Stimulated activated CD8-positive, alpha-beta memory T cell treated with anti-CD3 and anti-CD28 coated beads, Interleukin-15, amount 100 ng/mL, for 24 hours (primary cell): ENCODE measurements around the gene TFAP2D.

Source experiments
- DNase-seq: peaks from one replicate; pipeline ENCODE4 v3.0.0-alpha.2; 2020; ENCODE audit warnings: low read depth

TFAP2D gene

DNA sequence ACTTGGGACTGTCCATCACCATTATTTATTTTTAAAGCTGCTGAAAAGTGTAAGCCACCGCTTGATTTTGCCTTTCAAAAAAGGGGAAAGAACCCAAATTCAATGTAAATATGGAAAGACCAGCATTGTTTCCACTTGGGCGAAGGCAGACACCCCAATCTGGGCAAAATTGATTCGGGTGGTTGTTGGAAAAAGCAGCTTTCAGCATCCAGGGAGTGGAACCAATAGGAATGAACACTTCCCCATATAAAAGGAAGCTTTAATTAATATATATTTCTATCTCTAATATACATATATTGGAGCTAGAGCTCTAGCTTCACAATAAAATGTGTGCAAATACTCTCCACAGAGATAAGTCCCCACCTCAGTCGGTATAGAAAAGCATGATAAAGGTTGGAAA lies at the start of gene TFAP2D:
Gene TFAP2D (plus strand): TSS at position 301 of the 400 bp plus-strand sequence. CDS start 530 bp downstream, outside the sequence.
- no peak for DNase-seq

DNA sequence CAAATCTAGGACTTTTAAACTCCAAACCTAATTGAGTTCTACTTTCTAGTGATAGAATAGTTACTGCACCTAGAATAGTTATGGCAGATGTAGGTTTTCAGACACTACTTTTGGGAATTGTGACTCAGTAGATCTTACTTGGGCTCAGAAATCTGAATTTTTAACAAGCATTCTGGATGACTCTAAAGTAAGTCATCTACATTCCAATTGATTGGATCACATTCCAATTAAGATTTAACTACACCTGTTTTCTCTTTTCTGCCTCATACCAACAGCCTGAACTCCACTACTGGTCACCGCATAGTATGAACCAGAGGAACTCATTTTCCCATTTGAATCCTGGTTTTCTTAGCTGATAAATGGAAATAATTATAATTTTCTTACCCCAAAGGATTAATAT lies 49.5 kb upstream of the TFAP2D start:
- DNase-seq = no peak

DNA sequence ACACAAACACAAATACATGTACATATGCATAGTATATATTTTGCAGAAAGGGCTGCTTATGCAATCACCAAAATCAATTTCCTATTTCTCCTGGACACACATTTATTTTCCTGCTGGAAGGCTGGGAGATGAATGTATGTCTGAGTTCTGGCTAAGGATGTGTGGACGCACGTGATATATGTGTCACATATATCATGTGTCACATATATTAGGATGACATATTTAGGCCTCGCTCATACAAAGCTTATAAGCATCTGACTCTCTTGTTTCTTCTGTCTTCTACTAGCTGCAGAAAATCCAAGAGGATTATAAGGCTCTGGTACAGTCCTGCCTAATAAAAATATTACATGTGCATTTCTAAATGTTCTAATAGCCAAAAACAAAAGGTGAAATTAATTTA lies 47.2 kb upstream of the TFAP2D start:
- no peak for DNase-seq

DNA sequence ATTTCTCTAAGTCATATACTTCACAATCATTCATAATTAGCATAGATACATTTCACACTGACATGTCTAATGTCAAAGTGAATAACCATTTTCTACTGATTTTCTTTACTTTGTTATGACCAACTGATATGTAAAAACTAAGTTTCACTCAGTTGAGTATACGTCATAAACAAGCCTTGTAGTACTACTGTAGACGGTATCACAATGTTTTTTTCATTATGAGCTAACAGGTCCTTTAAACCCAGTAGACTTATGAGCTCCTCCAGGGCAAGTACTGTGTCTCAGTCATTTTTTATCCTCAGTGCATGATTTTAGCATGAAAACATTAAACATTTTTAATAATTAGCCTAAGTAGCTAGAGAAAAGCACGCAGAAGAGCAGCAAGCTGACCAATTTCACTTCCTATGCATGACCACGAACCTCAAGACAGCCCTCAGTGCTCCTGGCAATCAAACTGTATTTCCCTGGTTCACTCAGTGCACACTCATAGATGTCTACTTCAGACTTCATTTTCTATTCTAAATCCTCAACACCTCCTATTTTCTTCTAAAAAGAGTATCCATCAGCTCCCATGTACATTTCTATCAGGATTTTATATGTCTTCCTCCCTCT lies 32.0 kb upstream of the TFAP2D start:
- no peak for DNase-seq

DNA sequence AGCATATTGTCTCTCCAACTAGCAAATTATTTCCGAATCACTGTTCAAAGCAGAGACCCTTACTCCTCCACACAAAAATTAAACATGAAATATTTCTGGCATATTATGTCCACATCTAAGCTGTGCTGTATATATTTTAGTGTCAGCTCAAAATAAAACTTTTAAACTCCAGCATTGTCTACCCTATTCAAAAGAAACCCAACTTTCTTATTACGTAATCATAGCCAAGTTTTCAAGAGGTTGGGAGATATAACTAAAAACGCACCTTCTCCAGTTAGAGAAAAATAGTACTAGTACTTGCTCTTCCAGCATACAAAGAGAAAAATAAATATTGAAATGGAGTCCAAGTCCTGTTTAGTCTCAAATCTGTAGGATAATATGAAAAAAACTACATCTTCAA lies 24.1 kb upstream of the TFAP2D start:
- no peak for DNase-seq

DNA sequence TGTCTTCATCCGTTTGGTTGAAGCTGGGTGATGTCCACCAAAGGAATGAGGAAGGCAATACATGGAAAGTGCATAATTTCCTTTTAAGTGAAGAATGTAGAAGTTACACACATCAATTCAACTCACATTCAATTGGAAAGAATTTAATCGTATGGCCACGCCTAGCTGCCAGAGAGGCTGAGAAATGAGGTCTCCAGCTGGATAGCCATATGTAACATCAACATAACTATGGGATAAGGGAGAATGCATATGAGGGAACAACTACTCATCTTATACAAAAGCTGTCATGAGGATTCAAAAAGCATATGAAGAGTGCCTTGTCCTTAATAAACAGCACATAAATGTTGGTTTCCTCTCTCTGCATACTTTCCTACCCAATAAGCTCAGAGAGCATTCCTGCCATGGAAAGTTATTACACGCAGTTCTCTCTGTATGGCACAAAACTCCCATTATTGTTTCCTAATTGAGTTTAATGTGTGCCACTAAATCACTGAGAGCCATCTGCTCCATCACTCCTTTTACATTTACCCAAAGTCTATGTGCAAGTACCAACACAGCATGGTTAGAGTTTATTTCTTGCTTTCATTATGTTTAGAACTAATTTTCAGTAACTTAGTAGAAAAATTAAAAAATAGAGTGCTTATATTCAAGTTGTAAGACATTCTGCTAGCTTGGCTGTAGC lies 21.4 kb upstream of the TFAP2D start:
- DNase-seq = no peak

DNA sequence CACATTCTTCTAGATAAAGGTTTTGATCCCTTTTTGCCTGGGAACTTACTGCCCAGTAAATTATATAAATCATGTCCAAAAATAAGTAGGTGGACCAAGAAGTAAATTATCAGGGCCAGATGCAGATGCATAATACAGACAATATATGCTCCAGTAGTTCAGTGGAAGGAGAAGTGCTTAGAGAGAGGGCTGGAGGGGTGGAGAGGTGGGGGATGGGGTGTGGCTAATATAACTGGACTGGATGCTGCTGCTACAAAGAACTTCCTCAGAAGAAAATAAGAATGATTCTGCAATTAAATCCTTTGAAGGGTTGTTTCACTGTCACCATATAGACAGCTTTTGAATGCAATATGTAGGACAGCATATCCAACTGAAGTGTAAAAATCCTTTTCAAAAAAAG lies 14.8 kb upstream of the TFAP2D start:
- no peak for DNase-seq

DNA sequence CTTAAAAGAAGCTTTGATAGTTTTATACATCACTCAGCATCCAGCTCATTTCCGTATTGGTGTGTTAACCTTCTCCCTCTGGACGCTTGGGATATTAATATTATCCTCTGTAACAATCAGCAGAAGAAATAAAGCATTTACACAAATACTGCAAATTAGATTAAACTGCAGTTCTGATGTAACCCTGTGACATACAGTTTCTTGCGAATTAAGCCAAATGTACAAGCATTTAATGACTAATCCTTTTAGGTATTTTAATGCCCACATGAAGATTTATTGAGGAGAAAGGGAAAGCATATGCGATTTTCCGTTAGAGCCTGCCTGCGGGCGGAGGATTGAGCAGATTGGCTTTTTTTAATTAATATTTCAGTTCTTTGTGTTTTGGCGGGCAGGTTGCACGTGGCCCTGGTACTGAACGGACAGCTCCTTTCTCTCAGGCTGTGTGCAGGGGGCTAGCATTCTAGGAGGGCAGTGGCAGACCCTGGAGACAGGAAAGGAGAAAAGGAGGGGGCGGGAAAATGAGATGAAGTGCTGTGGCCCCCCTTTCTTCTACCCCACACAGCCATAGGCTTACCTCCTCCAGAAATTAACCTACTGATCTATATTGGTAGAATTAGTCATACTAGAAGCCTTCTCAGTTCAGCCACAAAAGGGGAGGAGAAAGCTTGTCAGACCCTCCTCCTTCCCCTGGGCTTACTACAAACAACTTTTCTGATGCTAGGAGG lies 14.1 kb upstream of the TFAP2D start:
- DNase-seq = no peak

DNA sequence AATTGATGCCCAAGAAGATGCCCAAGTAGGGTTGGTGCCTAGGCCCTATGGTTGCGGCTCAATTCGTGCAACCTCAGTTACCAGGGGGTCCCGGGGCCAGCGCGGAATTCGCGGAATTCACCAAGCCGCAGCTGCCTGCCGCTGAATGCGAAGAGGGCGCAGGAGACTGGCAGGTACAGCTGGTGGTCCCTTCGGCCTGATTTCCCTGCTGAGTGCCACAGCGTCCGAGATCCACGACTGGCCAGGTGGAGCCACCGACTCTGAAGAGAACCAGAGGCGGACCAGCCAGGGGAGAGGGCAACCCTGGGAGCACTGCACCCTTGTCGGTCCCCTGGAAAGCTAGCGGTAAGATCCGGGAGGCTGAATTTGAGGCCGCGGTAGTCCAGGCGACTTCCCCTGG lies 6.8 kb upstream of the TFAP2D start:
- no peak for DNase-seq

DNA sequence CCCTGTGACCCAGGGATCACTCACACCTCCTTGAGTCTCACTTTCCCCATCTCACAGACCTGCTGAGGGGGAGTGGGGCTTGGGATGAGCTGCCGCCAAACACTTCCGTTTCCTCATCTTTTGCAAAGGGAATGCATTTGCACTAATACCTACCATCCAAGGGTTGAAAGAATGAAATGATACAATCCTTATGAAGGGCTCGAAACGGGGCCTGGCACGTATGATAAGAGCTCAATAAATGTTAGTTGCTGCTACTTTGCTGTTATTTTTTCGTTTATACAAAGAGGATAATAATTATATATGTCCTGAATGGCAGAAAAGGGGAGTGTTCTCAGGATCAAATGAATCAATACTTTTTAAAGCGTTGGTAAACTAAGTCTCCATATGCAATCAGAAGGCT lies 6.1 kb upstream of the TFAP2D start:
- no peak for DNase-seq

DNA sequence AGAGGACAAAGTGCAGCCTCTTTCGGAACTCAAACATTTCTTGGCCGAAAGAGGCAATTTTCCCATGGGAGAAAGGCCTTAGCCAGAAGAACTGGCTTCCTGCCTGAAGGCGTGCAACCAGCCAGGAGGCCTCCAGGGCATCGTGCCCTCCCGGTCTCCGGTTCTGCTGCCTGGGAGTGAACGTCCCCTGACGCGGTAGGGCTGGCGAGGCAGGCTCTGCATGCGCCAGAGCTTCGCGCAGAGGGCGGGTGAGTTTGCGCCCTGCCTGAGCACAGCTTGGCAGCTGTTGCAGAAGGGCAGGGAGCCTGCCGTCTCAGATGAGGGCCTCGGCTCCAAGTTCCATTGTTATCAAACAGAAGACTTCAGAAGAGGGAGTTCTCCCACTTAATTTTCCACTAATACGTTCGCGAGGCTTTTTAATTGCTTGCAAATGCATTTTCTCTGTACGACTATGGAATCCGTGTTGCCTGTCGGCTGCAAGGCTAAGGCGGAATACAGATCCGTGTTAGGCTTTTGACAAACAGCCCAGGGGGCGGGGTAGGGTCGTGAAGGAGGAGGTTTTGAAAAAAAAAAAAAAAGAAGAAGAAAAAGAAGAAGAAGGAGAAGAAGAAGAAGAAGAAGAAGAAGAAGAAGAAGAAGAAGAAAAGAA lies 5.5 kb upstream of the TFAP2D start:
- no peak for DNase-seq

DNA sequence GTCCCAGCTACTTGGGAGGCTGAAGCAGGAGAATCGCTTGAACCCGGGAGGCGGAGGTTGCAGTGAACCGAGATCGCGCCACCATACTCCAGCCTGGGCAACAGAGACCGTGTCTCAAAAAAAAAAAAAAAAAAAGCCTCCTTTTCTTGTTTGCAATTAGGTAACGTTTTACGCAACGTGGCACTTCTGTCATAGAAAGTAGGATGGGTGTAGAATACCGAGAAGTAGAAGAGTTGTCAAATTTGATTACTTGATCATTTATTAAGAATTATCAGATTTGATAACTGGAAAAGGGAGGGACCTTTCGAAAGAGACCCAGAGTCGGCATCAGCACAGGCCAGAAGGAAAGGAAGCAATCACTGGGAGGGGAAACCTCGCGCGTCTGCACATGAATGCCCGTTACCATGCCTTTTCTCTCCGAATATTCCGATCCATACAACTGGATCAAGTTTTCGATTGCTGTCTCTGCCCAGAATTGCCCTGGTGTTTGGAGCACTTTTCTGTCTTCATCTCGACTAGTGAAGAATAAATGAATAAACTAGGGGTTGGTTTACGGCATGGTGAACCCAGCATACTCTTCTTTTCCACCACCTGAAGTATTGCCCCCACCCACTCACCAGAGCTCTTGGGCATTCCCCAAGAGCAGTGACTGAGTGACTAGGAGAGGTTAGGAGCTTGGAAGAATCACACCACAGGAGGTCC lies 4.5 kb upstream of the TFAP2D start:
- no peak for DNase-seq

DNA sequence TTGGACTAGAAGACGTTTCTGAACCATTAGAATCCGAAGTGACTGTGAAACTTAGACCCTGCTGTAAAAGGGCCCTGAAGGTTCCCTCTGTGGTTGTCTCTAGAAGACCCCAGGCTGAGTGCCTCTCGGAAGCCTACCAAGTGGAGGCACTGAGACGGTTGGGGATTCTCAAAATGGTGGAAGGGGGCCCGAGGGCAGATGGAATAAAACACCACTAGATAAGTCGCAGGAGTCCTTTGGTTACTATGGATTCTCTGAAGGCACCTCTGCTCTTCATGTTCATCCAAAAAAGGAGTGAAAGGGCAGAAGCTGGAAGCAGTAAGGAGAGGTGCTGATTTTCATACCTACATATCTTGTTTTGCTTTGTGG lies 4.0 kb upstream of the TFAP2D start:
- DNase-seq = no peak

DNA sequence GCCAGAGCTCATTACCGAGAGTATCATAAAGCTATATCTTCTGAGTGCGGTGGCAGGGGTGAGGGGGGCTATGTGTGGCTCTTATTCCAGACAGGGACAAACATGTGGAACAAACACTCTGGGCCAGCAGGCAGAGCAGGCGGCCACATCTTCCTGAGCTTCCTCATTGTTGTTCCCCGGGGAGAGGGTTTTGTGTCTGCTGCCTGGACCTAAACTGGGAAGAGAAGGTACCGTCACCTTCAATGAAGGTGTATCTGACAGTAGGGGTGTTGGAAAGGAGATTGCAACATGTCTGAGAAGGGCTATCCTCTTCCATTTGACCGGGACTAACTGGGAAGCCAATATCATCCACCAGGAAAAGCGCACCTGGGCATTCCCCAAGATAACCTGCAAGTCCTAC lies 1.6 kb upstream of the TFAP2D start:
- no peak for DNase-seq

DNA sequence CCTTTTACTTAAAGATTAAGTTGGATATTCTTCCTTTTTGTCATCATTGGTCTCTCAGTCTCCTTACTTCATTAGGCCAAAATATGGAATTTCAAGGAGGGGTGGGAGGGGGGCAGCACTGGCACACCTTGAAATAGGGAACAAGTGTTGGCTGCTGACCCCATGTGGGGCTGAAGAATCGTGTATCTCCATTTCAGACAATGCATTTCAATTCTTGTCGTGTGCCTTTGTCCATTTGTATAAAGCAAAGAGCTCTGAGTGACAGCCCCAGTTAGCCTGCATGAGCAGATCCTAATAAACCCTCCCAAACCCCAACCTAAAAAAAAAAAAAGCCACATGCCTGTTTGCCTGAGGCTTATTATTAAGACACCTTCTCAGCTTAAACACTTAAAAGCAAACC lies 1.0 kb upstream of the TFAP2D start:
- DNase-seq = no peak

DNA sequence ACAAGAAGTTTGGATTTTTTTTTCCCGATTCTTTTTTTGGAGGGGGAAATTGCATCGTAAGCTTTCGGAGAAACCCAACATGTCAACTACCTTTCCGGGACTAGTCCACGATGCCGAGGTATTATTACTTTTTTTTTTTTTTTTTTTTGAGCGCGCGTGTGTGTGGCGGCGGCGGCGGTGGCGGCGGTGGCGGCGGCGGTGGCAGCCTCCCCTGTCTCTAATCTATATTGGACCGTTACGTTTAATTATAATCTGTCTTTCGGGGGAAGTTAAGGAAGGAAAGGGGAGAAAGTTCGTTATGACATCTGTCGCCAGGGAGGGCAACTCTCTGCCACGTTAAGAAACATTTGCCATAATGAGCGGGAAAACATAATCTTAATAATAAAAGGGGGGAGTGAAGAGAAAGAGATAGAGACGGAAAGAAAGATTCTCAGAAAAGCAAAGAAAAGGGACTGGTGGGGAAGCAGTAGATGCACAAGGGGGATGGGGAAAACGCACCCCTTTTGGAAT lies 706 bp downstream of the TFAP2D start:
- no peak for DNase-seq

DNA sequence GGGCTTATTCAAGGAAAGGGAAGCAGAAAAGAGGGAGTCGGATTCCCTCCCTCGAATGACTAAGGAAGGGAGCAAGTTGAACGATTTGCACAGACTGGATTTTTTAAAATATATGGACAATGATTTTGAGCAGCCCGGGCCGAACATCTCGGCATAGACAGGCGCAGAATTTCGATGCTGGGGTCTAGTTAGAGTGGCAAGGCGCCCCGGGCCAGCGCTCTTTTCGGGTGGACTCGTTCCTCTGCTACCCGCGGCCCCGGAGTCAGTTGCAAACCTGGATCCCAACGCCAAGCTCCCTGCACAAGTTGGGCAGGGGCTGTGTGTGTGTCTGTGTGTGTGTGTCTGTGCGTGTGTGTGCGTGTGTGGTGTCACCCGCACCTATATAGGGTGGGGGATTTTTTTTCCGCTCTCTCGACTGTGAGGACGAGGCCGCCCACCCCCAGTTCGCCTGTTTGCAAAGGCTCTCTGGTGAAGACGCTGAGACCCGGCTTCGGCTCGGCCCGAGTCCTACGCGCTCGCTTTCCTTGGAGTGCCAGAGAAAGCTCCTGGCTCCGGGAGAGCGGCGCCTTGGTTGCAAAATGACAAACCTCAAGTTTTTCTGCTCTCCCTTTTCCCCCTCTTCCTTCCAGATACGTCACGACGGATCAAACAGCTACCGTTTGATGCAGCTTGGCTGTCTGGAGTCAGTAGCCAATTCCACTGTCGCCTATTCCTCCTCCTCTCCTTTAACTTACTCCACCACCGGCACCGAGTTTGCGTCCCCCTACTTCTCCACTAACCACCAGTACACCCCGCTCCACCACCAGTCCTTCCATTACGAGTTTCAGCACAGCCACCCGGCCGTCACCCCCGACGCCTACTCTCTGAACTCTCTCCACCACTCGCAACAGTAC lies 1.4 kb downstream of the TFAP2D start:
- DNase-seq = no peak

DNA sequence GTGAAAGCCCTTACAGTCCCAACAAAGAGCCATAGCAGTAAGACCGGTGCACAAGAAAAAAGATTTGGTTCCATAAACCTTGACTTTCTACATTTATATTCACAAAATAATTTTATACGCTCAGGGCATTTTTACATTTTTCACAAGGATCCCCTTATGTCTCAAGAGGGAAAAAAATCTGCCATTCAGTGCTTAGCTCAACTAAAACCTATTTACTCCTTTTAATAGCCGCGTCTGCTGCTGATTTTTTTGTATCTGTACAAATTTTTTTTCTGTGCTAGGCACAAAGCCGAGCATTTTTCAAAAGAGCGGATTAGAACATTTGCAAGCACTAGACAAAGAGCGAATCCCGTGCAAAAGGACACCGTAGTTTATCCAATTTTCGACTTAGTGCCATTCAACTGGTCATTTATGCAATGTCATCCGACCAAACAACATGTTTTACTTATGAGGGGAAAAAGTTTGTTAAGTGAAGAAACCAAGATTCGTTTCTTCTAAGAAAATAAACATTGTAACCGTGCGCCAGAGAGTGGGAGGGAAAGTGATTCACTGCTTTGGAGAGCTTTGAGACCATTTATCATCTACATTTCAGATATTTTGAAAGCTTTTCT lies 3.7 kb downstream of the TFAP2D start:
- DNase-seq = no peak

DNA sequence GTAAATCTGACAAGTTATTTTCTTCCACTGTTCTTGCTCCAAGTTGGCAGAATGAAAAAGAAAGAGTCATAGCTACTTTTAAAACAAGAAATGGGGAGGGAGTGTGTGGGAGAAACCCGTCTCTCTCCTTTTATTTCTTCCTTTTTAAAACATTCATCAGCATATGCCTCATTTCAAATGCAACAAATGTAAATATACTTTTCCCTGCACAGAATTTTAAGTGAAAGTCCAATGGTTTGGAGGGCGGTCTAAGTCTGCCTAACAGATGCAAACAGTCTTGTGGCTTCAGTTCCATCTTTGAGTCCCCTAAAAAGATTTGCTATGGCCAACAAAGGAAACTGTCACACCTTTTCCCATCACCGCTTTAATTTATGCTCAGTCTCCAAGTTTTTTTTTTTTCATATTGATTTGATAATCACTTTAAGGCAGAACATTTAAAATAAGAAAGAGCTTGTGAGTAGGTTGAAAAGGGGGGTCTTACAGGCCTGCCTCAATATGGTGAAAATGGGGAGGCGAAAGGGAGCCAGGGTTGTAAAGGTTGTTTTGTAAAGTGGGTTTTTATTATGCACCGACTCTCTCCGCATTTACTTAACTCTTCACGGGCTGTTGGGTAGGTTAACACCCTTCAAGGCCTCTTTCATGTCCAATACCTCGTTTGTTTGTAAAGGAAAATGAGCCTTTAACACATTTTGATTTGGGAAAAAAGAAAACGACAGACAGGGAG lies 4.6 kb downstream of the TFAP2D start:
- DNase-seq = no peak

DNA sequence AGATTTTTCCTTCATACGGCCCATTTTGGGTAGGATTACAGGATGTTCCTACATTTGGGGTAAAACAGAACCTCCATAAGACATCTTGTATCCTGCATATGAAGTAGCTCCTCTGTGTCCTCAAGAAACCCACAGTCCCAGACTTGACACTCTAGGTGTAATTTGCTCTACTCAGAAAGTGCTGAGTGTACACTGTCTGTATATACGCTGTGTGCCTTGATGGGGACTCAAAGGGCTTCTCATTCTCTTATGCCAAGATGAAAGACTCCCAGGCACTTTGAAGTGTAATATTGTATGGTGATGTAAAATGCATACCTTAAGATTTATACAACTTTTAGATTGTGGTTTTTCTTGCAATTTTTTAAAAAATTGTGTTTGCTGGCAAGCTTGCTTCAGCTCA lies 5.2 kb downstream of the TFAP2D start:
- DNase-seq = no peak
